ENCODE data around the gene ABCF2.
A peak's percentile ranks its signal among the peaks of the same experiment; 100 is the strongest.

ABCF2 gene

GRCh38 chr7:151232091-151232916 lies 5.3 kb upstream of the ABCF2 start, which contains the start of gene CHPF2:
TSS of gene CHPF2 (plus strand) at chr7:151232483. CDS start at chr7:151234012, 1,529 bp downstream.
- TF ChIP-seq, protein P1, sequence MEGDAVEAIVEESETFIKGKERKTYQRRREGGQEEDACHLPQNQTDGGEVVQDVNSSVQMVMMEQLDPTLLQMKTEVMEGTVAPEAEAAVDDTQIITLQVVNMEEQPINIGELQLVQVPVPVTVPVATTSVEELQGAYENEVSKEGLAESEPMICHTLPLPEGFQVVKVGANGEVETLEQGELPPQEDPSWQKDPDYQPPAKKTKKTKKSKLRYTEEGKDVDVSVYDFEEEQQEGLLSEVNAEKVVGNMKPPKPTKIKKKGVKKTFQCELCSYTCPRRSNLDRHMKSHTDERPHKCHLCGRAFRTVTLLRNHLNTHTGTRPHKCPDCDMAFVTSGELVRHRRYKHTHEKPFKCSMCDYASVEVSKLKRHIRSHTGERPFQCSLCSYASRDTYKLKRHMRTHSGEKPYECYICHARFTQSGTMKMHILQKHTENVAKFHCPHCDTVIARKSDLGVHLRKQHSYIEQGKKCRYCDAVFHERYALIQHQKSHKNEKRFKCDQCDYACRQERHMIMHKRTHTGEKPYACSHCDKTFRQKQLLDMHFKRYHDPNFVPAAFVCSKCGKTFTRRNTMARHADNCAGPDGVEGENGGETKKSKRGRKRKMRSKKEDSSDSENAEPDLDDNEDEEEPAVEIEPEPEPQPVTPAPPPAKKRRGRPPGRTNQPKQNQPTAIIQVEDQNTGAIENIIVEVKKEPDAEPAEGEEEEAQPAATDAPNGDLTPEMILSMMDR (IDR thresholded peaks at IDR 0.05; ENCODE audit: low read depth, low read length, missing control alignments) = no peak
- Histone ChIP-seq H3K27me3 (replicated peaks) (no peaks in the 10 kb centered on the region), H3K4me3 (ENCODE audit: low read depth, low read length) (peak within 1 kb of the TSS; percentile 98), H3K27ac (peak within 1 kb of the TSS; percentile 84), H3K36me3 (replicated peaks) (peaks cover 30% of the 10 kb centered on the region)
- in situ Hi-C loops (cut with HindIII; ENCODE audit: low pct_ligation_motif_present, low sequenced_read_pairs) = no loop called here
- peak; percentile 87 for DNase-seq

GRCh38 chr7:151231080-151231479 lies 4.1 kb upstream of the ABCF2 start:
- TF ChIP-seq, protein P1 (IDR thresholded peaks at IDR 0.05; ENCODE audit: low read depth, low read length, missing control alignments) = no peak
- no peak for DNase-seq
- in situ Hi-C loops (cut with HindIII; ENCODE audit: low pct_ligation_motif_present, low sequenced_read_pairs) = no loop called here
- Histone ChIP-seq H3K27me3 (replicated peaks) (no peaks in the 10 kb centered on the region), H3K4me3 (ENCODE audit: low read depth, low read length) (no peak overlapping the region), H3K36me3 (replicated peaks) (peaks cover 18% of the 10 kb centered on the region), H3K27ac (no peak overlapping the region)

DNA sequence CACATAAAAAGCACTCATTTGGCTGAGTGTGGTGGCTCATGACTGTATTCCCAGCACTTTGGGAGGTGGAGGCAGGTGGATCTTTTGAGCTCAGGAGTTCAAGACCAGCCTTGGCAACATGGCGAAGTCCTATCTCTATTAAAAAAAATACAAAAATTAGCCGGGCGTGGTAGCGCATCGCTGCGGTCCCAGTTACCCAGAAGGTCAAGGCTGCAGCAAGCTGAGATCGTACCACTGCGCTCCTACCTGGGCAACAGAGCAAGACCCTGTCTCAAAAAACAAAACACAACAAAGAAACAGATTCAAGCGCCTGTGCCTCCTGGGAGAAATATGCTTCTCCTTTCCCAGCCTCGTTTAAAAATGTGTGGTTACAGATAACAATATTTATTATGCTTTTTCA lies 2.2 kb upstream of the ABCF2 start:
- no peak for DNase-seq
- TF ChIP-seq, protein P1 (IDR thresholded peaks at IDR 0.05; ENCODE audit: low read depth, low read length, missing control alignments) = no peak
- H3K27me3 ChIP-seq (replicated peaks) = no peaks in the 10 kb centered on the region
- H3K4me3 ChIP-seq (ENCODE audit: low read depth, low read length) = no peak overlapping the region
- peaks cover 8% of the 10 kb centered on the region for H3K36me3 ChIP-seq (replicated peaks)
- no peak overlapping the region for H3K27ac ChIP-seq
- in situ Hi-C loops (cut with HindIII; ENCODE audit: low pct_ligation_motif_present, low sequenced_read_pairs) = no loop called here

GRCh38 chr7:151228024-151228866 lies 1.2 kb upstream of the ABCF2 start:
- Histone ChIP-seq H3K27me3 (replicated peaks) (no peaks in the 10 kb centered on the region), H3K27ac (no peak overlapping the region)
- in situ Hi-C loops (cut with HindIII; ENCODE audit: low pct_ligation_motif_present, low sequenced_read_pairs) = no loop called here

DNA sequence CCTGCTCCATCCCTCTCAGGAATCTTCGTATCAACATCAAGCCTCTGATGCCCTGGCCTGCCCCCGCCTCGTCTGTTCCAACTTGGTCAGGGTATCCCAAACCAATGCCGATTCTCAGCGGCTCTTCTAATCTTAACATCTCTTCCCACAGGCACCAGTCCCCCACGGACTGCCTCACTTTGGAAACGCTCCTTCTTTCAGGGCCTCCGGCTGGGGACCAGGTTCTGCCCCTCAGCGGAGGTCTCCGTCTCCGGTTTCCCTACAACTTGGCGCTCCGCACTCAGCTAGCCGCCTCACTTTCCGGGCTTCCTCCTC lies 488 bp downstream of the ABCF2 start:
- DNase-seq = no peak
- in situ Hi-C loops (cut with HindIII; ENCODE audit: low pct_ligation_motif_present, low sequenced_read_pairs) = no loop called here
- H3K36me3 ChIP-seq (replicated peaks) = peaks cover 27% of the 10 kb centered on the region
- H3K27ac ChIP-seq = peak overlapping the region; percentile 51
- peak overlapping the region; percentile 83 for H3K4me3 ChIP-seq (ENCODE audit: low read depth, low read length)
- TF ChIP-seq, protein P1 (IDR thresholded peaks at IDR 0.05; ENCODE audit: low read depth, low read length, missing control alignments) = no peak
- no peaks in the 10 kb centered on the region for H3K27me3 ChIP-seq (replicated peaks)

More at GRCh38 chr7:151228024-151228866, 1.2 kb upstream of the ABCF2 start:
- TF ChIP-seq, protein P1 (IDR thresholded peaks at IDR 0.05; ENCODE audit: low read depth, low read length, missing control alignments) = no peak
- no peak for DNase-seq
- H3K36me3 ChIP-seq (replicated peaks) = peaks cover 12% of the 10 kb centered on the region
- peak overlapping the region; percentile 83 for H3K4me3 ChIP-seq (ENCODE audit: low read depth, low read length)

Data from brain microvascular endothelial cell (primary cell).